Lower lobe of right lung (tissue), 2 donors: Measurements from ENCODE around the gene KCNQ1. TPM values are rescaled to one million over a fixed set of nuclear protein-coding genes. Genes with fewer than 3 reads are reported as not detected.

Source experiments
- ATAC-seq, 2 donors: fragments of 200-7000 bp; cut with Tn5 transposase; one replicate each; pipeline ENCODE4 v1.9.1; 2020 to 2022; ENCODE audit warnings: mild to moderate bottlenecking in 2 of 2, moderate library complexity in 2 of 2
- DNase-seq: peaks from one replicate; pipeline ENCODE4 v3.0.0-alpha.2; 2020
- H3K27ac ChIP-seq: fragments of 200-600 bp; one replicate; pipeline ENCODE4 v1.8.0; 2022
- H3K27me3 ChIP-seq: fragments of 200-600 bp; one replicate; pipeline ENCODE4 v1.8.0; 2022; ENCODE audit warnings: low read depth
- H3K36me3 ChIP-seq: fragments of 200-600 bp; one replicate; pipeline ENCODE4 v1.8.0; 2022; ENCODE audit warnings: mild to moderate bottlenecking
- H3K4me1 ChIP-seq: fragments of 200-600 bp; one replicate; pipeline ENCODE4 v1.8.0; 2022
- H3K4me3 ChIP-seq: fragments of 200-600 bp; one replicate; pipeline ENCODE4 v1.8.0; 2022; ENCODE audit warnings: mild to moderate bottlenecking
- H3K9me3 ChIP-seq: fragments of 200-600 bp; one replicate; pipeline ENCODE4 v1.8.0; 2022
- CTCF ChIP-seq: fragments of 200-600 bp; IDR thresholded peaks from one replicate; pipeline ENCODE4 v1.8.0; 2022; ENCODE audit warnings: antibody characterized with exemption, mild to moderate bottlenecking
- intact Hi-C: fragments of 100-400 bp; cut with DNase I; formaldehyde crosslinking; loops from one replicate; pipeline ENCODE4 v1.11.0; 2022
- total RNA-seq: library from RNA; stranded (reverse); fragmentation: NEBNext Ultra II Directional; extraction: Animal tissue kit (Norgen Biotek cat#: 25700); gene quantifications from one replicate; pipeline ENCODE4 v1.2.1, GENCODE V29; 2021
- donor health status: DM: no; HTN: yes; CAD: no; lungs with severe emphysema.

KCNQ1 gene
- total RNA-seq, 1 donor from 2014 or later = 51.0 TPM

GRCh38 chr11:2828585-2829330 is 383.9 kb downstream of the KCNQ1 start:
- H3K27me3 ChIP-seq = no peaks in the 10 kb centered on the region
- no peak for ATAC-seq
- TF ChIP-seq CTCF = no peak
- H3K9me3 ChIP-seq = no peaks in the 10 kb centered on the region
- H3K27ac ChIP-seq = no peak overlapping the region
- H3K4me1 ChIP-seq = peaks cover 39% of the 10 kb centered on the region
- H3K4me3 ChIP-seq = no peak overlapping the region
- H3K36me3 ChIP-seq = no peaks in the 10 kb centered on the region
- peak; percentile 11 for DNase-seq
- intact Hi-C loops = no loop called here

GRCh38 chr11:2830030-2830812 is 385.4 kb downstream of the KCNQ1 start:
- Histone ChIP-seq H3K4me1 (peaks cover 25% of the 10 kb centered on the region), H3K27me3 (no peaks in the 10 kb centered on the region), H3K27ac (no peak overlapping the region), H3K36me3 (no peaks in the 10 kb centered on the region), H3K4me3 (no peak overlapping the region), H3K9me3 (no peaks in the 10 kb centered on the region)
- DNase-seq (peak; percentile 30), ATAC-seq (no peak)
- intact Hi-C loops = no loop called here
- no peak for TF ChIP-seq CTCF

GRCh38 chr11:2830886-2831285 is 386.1 kb downstream of the KCNQ1 start:
- no peak for ATAC-seq

DNA sequence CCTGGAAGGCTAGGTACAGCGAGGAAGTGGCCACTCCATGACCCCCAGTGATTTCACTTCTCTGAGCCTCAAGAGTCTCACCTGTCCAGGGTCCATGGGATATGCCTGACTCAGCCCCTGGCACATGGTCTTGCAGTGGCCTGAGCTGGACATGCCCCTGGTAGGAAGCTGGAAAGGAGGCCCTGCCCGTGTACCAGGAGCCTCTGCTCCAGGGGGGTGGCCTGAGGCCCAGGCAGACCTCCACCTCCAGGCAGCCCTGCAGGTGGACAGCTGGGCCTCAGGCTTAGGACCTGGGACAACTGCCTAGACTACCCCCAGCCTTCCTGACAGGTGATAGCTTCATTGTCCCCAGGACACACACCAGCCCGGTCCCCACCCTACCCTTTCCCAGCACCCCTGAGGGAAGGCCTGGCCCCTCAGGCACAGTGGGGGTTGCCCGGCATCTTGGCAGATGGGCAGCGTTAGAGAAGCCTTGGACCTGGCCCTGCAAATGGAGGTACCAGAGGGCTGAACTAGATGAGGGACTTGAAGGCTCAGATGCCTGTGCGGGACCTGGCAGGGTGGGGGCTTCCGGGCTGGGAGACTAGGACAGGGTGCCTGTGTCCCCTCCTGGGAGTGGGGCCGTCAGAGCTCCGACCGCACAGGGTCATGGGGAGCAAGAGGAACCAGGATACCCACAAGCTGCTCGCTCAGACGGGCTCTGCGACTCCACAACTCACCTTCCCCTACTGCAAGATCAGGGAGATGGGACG is 387.1 kb downstream of the KCNQ1 start:
- ATAC-seq (no peak), DNase-seq (peak; percentile 20)
- Histone ChIP-seq H3K9me3 (no peaks in the 10 kb centered on the region), H3K4me1 (peaks cover 16% of the 10 kb centered on the region), H3K27me3 (no peaks in the 10 kb centered on the region), H3K27ac (no peak overlapping the region), H3K4me3 (no peak overlapping the region), H3K36me3 (no peaks in the 10 kb centered on the region)
- intact Hi-C loops = no loop called here
- TF ChIP-seq CTCF = no peak

More at GRCh38 chr11:2830886-2831285, 386.1 kb downstream of the KCNQ1 start:
- no peak overlapping the region for H3K27ac ChIP-seq
- H3K36me3 ChIP-seq = no peaks in the 10 kb centered on the region
- no peak overlapping the region for H3K4me3 ChIP-seq
- TF ChIP-seq CTCF = no peak
- peak; percentile 27 for DNase-seq
- H3K27me3 ChIP-seq = no peaks in the 10 kb centered on the region
- H3K9me3 ChIP-seq = no peaks in the 10 kb centered on the region
- peaks cover 19% of the 10 kb centered on the region for H3K4me1 ChIP-seq
- intact Hi-C loops = no loop called here

- ATAC-seq = no peak
- DNase-seq = peak; percentile 43
- H3K4me3 ChIP-seq = no peak overlapping the region
- no peaks in the 10 kb centered on the region for H3K9me3 ChIP-seq
- intact Hi-C loops = no loop called here
- no peaks in the 10 kb centered on the region for H3K27me3 ChIP-seq
- no peaks in the 10 kb centered on the region for H3K36me3 ChIP-seq
- peaks cover 19% of the 10 kb centered on the region for H3K4me1 ChIP-seq
- TF ChIP-seq CTCF = no peak
- H3K27ac ChIP-seq = no peak overlapping the region
Measured at GRCh38 chr11:2832533-2833020, 387.8 kb downstream of the KCNQ1 start.
